Left renal cortex interstitium (tissue), 4 donors: ENCODE results near the gene LYZ. TPM values are rescaled to one million over a fixed set of nuclear protein-coding genes. Genes with fewer than 3 reads are reported as not detected.
A peak's percentile ranks its signal among the peaks of the same experiment; 100 is the strongest.

Source experiments
- DNase-seq, 4 donors: peaks; one replicate each; pipeline ENCODE4 v3.0.0-alpha.2; 2013; ENCODE audit warnings: low read depth in 4 of 4, low spot score in 2 of 4, missing footprints in 1 of 4
- polyA plus RNA-seq, 4 donors: library from polyadenylated mRNA; unstranded; fragments of 120-200 nt; gene quantifications; one replicate each; pipeline ENCODE4 v1.2.1, GENCODE V29; 2013; ENCODE audit not compliant: insufficient read length in 4 of 4

LYZ gene
- polyA plus RNA-seq, 4 donors = 16.5 to 27.7 (median 26.5) TPM

GRCh38 chr12:69368171-69368570 lies 20.0 kb downstream of the LYZ start:
- no peak for DNase-seq

GRCh38 chr12:69383074-69383473 lies 34.9 kb downstream of the LYZ start:
- DNase-seq = no peak

DNA sequence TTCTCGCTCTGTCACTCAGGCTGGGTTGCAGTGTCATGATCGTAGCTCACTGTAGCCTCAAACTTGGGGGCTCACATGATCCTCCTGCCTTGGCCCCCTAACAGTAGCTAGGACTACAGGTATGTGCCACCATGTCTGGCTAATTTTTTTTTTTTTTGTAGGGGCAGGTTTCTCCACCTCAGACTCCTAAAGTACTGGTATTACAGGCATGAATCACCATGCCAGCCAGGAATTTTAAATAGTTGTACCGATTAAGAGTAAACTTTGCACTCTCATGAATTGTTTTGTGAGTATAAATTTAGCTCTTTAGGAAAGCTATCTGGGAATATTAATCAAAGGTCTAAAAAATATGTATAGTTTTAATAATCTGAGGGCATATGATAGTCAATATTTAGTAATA lies 36.9 kb downstream of the LYZ start:
- no peak for DNase-seq

DNA sequence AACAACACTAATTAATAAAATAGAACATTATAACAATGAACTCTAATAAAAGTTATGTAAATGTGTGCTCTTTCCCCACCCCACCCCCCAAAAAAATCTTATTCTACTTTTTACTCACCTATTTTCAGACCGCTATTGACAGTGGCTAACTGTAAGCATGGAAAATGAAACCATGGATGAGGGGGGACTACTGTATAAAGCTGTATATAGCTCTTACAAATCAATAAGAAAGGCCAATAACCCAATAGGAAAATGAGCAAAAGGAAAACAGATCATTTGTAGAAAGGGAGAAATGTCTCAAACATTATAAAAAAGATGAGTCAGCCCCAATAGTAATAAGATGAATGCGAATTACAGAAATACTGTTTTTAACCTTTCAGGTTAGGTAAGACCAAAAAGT lies 38.7 kb downstream of the LYZ start:
- DNase-seq = no peak

- peak in 3 of 4 donors; percentile 18 to 37 (median 19) for DNase-seq
Measured at GRCh38 chr12:69388371-69388770, 40.2 kb downstream of the LYZ start.

DNA sequence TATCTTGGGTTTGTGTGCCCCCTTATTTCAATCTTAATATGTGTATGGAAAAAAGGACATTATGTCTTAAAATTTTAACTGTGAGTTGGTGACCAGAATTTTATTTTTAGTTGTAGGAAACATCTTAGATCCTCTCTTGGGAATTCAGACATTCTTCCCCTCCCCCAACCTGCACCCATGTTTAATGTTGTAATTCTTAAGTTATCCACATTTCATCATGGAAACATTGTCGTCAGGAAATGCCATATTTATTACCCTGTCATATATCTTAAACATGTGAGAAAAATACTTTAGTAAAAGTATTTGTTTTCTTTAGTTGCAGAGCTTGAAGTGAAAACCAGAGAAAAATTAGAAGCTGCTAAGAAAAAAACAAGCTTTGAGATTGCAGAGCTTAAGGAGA lies 41.6 kb downstream of the LYZ start:
- no peak for DNase-seq

- DNase-seq = no peak
Measured at GRCh38 chr12:69392179-69392928, 44.2 kb downstream of the LYZ start.

GRCh38 chr12:69396041-69396440 lies 47.9 kb downstream of the LYZ start:
- DNase-seq = no peak

DNA sequence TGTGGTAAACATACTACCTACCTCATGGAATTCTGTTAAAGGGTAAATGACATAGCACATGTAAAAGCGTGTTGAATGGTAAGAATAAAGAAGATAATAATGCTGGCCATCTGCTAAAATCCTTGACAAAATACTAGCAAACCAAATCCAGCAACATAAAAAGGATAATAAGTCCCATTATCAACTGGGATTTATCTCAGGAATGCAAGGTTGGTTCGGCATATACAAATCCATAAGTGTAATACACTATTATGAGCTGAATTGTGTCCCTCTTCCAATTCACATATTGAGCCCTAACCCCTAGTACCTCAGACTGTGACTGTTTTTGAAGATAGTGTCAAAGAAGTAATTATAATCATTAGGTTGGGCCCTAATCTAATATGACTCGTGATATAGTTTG lies 48.8 kb downstream of the LYZ start:
- DNase-seq = no peak

DNA sequence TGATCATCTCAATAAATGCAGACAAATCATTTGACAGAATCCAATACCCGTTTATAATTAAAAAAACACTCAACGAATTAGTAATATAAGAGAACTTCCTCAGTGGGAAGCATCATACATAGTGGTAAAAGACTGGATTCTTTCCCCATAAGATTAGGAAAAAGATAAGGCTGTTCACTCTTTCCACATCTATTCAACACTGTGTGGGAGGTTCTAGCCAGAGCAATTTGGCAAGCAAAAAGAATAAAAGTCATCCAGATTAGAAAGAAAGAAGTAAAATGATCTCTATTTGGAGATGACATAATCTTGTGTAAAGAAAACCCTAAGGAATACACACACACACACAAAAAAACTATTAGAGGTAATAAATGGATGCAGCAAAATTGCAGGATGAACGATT lies 49.8 kb downstream of the LYZ start:
- no peak for DNase-seq

DNA sequence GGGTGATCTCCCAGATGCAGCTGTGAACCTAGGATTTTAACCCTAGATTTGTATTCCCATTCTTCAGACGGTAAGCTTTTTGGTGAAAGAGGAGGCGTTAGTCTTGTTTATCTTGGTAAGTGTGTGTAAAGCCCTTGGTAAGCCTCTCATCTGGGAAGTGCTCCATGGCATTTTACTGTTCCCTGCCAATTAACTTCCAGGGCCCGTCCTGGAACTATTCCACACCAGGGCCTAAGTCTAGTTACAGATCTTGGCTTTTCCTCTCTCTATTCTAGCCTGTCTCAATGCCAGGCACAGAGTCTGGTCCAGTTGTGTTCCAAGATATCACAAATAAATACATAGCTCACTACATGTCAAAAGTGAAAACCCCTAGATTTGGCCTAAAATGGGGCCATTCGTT lies 53.8 kb downstream of the LYZ start:
- DNase-seq = no peak

Other genes with a start within 250 kb of the LYZ start
- 100 to 1,000 TPM in 2 of 4 donors, 10 to 100 TPM in 2; 91.2 to 125 (median 111) TPM for gene CPSF6, start 108.8 kb upstream of the LYZ start, polyA plus RNA-seq
- gene YEATS4, start 11.4 kb downstream of the LYZ start, polyA plus RNA-seq = 10 to 100 TPM; 26.6 to 32.9 (median 31.3) TPM
- gene FRS2, start 122.0 kb downstream of the LYZ start, polyA plus RNA-seq = 10 to 100 TPM; 42.2 to 49.3 (median 45.4) TPM
- gene CCT2, start 237.1 kb downstream of the LYZ start, polyA plus RNA-seq = 100 to 1,000 TPM; 240 to 276 (median 258) TPM